Neural progenitor cell (in vitro differentiated cells): ENCODE measurements around the gene AMD1.
"Not testable (repeated sequence)": the region's sequence is repeated elsewhere in the genome, so short reads cannot be mapped to it uniquely, and the experiment has no call there.

Experiments used
- CTCF ChIP-seq: fragments of 200-600 bp; sonication (generic); IDR thresholded peaks from 2 replicates; pipeline ENCODE4 v1.5.1; 2017; ENCODE audit warnings: antibody characterized with exemption, mild to moderate bottlenecking
- EZH2 ChIP-seq: fragments of 200-600 bp; sonication (generic); IDR thresholded peaks from 2 replicates; pipeline ENCODE4 v1.6.1; 2017; ENCODE audit warnings: antibody characterized with exemption, mild to moderate bottlenecking, moderate library complexity

GRCh38 chr6:110901601-110902000 lies 27.0 kb downstream of the AMD1 start:
- TF ChIP-seq CTCF, EZH2: not testable (repeated sequence)
